Ectodermal cell (in vitro differentiated cells): ENCODE results near the gene RCSD1.

Source experiments
- H3K27ac ChIP-seq: 2 replicates; pipeline ENCODE4 v1.7.0; 2013; ENCODE audit warnings: mild to moderate bottlenecking, low read depth, low read length; ENCODE audit not compliant: insufficient read depth, poor library complexity, severe bottlenecking
- H3K27me3 ChIP-seq: 2 replicates; pipeline ENCODE4 v1.7.0; 2013; ENCODE audit warnings: mild to moderate bottlenecking, low read length; ENCODE audit not compliant: insufficient read depth, control insufficient read depth, poor library complexity, severe bottlenecking
- H3K36me3 ChIP-seq: one replicate; pipeline ENCODE4 v1.7.0; 2013; ENCODE audit warnings: low read length; ENCODE audit not compliant: control insufficient read depth, insufficient read depth
- H3K4me1 ChIP-seq: one replicate; pipeline ENCODE4 v1.7.0; 2013; ENCODE audit warnings: low read length; ENCODE audit not compliant: control insufficient read depth, insufficient read depth
- H3K4me3 ChIP-seq: 2 replicates; pipeline ENCODE4 v1.7.0; 2013; ENCODE audit warnings: low read depth, low read length, control low read depth; ENCODE audit not compliant: insufficient read depth
- H3K9me3 ChIP-seq: 2 replicates; pipeline ENCODE4 v1.7.0; 2013; ENCODE audit warnings: mild to moderate bottlenecking, low read length, moderate library complexity; ENCODE audit not compliant: control insufficient read depth
- WGBS, 2 experiments: methylation state at CpG; one replicate each; pipeline ENCODE4 v1.1.7; 2013; ENCODE audit warnings: missing lambda C conversion rate in 2 of 2; 5-methylcytosine and 5-hydroxymethylcytosine counted together

RCSD1 gene

DNA sequence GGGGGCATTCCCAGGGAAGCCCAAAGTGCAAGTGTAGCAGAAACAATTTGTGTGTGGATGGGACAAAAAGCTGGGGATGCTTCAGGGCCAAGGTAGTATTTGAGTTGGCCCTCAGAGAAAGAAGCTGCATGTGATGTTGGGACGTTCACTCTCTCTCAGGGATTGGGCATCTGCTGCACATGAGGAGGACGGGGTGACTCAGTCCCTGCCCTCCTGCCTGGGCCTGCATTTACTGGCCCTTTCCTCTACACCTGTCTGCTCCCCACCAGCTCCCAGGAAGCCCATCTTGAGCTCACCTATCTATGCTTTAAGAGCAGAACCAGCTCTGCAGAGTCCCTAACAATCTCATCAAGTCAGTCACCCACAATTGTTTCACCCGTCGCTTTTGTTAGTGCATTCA is 68.3 kb downstream of the RCSD1 start:
- H3K27me3 ChIP-seq = no peaks in the 10 kb centered on the region
- H3K36me3 ChIP-seq = no peaks in the 10 kb centered on the region
- no peak overlapping the region for H3K27ac ChIP-seq
- no peaks in the 10 kb centered on the region for H3K9me3 ChIP-seq
- WGBS, 2 experiments = 81 to 83% methylated on average over 4 of the region's 4 CpGs
- H3K4me1 ChIP-seq = no peaks in the 10 kb centered on the region
- no peak overlapping the region for H3K4me3 ChIP-seq

DNA sequence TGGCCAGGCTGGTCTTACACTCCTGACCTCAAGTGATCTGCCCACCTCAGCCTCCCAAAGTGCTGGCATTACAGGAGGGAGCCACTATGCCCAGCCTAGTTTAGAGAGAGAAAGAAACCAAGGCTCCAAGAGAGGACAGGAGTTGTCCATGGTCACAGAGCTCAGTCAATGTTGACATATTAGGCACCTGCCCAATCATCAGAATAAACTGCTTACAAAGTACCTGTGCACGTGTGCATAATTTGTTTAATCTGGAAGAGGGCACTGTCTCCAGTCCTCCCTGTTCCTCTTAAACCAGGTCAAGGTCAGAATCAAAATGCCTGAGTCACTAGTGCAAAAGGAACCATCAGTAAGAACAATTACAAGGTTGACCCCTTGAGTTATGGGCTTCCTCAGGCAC is 71.5 kb downstream of the RCSD1 start:
- Histone ChIP-seq H3K9me3 (no peaks in the 10 kb centered on the region), H3K27me3 (no peaks in the 10 kb centered on the region), H3K36me3 (no peaks in the 10 kb centered on the region), H3K4me3 (no peak overlapping the region), H3K27ac (no peak overlapping the region), H3K4me1 (peaks cover 13% of the 10 kb centered on the region)
- 91 to 96% methylated on average over 1 of the region's 1 CpG for WGBS, 2 experiments

DNA sequence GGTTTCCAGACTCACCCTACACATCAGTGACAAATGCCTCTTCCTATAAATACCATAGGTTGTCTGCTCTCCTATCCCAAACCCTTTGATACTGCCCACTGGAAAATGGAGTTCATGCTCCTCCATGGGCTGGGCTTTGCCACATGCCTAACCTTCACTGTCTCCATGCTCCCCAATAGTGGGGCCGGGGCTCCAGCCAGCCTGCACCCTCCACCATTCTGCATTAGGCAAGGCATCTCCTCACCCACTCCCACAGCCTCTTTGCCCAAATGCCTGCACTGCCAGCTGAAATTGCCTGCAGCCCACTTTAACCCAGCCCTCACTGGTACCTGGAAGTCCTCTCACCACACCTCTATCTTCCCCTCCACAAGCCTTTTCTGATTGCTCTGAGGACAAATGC is 73.5 kb downstream of the RCSD1 start:
- Histone ChIP-seq H3K27me3 (no peaks in the 10 kb centered on the region), H3K36me3 (no peaks in the 10 kb centered on the region), H3K4me1 (peaks cover 19% of the 10 kb centered on the region), H3K4me3 (no peak overlapping the region), H3K9me3 (no peaks in the 10 kb centered on the region), H3K27ac (no peak overlapping the region)
- WGBS, 2 experiments = 86 to 95% methylated on average over 1 of the region's 1 CpG

DNA sequence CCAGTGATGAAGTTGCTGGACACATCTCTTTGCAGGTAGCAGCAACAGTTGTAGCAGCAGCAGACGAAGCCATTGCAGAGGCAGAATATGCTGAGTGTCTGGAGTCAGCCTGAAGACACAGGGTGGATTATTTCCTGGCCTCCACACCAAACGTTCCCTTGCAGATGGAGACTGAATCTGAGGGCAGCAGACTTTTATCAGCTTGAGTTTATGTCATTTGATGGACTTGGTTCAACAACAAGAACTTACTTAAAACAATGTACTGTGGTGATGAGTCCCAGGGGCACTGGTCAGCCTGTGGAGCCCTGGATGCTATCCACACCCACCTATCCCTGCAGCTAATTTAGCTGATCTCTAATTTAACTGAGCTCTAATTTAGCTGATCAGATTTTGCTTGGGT is 74.7 kb downstream of the RCSD1 start:
- Histone ChIP-seq H3K36me3 (no peaks in the 10 kb centered on the region), H3K4me3 (no peak overlapping the region), H3K4me1 (peaks cover 19% of the 10 kb centered on the region), H3K9me3 (no peaks in the 10 kb centered on the region), H3K27ac (no peak overlapping the region), H3K27me3 (no peaks in the 10 kb centered on the region)
- WGBS, 2 experiments = 76 to 78% methylated on average over 2 of the region's 2 CpGs

DNA sequence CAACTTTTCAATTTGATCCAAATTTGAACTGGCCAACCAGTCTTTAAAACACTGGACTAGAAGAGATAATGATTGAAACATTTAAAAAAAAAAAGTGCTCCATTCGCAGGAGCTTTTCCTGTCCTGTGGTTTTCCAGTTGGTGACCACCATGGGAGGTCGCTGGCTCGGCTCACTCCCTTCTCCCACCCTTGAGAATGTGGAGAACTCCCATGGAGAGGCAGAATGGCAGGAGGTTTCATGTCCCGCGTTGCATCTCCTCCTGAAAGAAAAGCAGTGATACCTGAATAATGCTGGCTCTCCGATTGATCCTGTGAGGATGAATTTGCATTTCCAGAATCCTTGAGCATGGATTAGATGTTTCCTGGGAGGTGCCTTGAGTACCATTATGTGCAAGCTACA is 75.2 kb downstream of the RCSD1 start:
- no peak overlapping the region for H3K4me3 ChIP-seq
- H3K4me1 ChIP-seq = peaks cover 19% of the 10 kb centered on the region
- no peaks in the 10 kb centered on the region for H3K9me3 ChIP-seq
- WGBS, 2 experiments = 3% methylated on average over 6 of the region's 6 CpGs
- H3K36me3 ChIP-seq = no peaks in the 10 kb centered on the region
- H3K27me3 ChIP-seq = no peaks in the 10 kb centered on the region
- no peak overlapping the region for H3K27ac ChIP-seq

DNA sequence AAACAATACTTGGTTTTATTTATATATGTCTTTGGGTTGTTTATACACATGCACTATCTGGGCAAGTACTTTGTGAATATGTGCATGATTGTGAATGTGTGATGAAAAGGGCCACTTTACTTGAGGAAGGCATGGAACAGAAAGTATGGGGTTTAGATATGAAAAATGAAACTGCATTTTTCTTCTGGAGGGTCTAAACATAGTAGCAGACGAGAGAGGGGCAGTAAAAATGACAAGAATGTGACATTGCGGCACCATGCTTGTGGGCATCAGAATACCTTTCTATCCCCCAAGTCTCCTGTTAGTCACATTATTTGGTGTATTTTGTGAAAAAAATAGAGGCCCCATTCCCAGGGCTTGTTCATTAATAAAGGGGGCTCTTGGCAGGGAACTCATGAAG is 76.3 kb downstream of the RCSD1 start:
- Histone ChIP-seq H3K27me3 (peaks cover 6% of the 10 kb centered on the region), H3K36me3 (no peaks in the 10 kb centered on the region), H3K4me1 (peaks cover 19% of the 10 kb centered on the region), H3K4me3 (no peak overlapping the region), H3K27ac (no peak overlapping the region), H3K9me3 (no peaks in the 10 kb centered on the region)
- 88 to 91% methylated on average over 2 of the region's 2 CpGs for WGBS, 2 experiments

- Histone ChIP-seq H3K27me3 (peaks cover 11% of the 10 kb centered on the region), H3K4me3 (no peak overlapping the region), H3K36me3 (no peaks in the 10 kb centered on the region), H3K27ac (no peak overlapping the region), H3K9me3 (no peaks in the 10 kb centered on the region), H3K4me1 (peaks cover 19% of the 10 kb centered on the region)
- 64% methylated on average over 9 to 10 of the region's 10 CpGs for WGBS, 2 experiments
Observed at GRCh38 chr1:167706931-167707877, 77.2 kb downstream of the RCSD1 start.

GRCh38 chr1:167707942-167708341 is 77.9 kb downstream of the RCSD1 start:
- no peak overlapping the region for H3K4me3 ChIP-seq
- no peaks in the 10 kb centered on the region for H3K36me3 ChIP-seq
- H3K4me1 ChIP-seq = peaks cover 19% of the 10 kb centered on the region
- 82 to 90% methylated on average over 4 of the region's 4 CpGs for WGBS, 2 experiments
- H3K27ac ChIP-seq = no peak overlapping the region
- H3K9me3 ChIP-seq = no peaks in the 10 kb centered on the region
- H3K27me3 ChIP-seq = peaks cover 18% of the 10 kb centered on the region

DNA sequence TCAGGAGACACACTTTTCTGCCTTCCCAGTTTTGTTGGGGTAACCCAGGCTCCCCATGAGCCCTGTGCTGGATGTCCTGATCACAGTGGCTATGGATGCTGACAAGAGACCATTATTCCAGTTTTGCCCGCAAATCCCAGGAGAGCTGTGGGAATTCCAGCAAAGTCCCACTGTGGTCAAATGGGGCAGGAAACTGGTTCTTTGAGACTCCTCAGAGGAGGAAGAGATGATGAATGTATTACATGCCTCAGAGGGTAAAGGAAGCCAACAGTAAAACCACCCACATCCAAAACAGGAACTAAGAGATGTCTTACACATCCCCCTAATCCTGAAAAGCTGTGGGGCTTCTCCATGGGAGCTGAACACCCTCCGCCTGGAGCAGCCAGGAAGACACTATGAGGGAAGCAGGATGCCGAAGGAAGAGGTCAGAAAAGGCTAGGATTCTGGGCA is 78.9 kb downstream of the RCSD1 start:
- Histone ChIP-seq H3K4me1 (peaks cover 19% of the 10 kb centered on the region), H3K27ac (no peak overlapping the region), H3K4me3 (no peak overlapping the region), H3K9me3 (no peaks in the 10 kb centered on the region), H3K36me3 (no peaks in the 10 kb centered on the region), H3K27me3 (peaks cover 29% of the 10 kb centered on the region)
- WGBS, 2 experiments = 88 to 90% methylated on average over 3 of the region's 3 CpGs

- H3K4me3 ChIP-seq = no peak overlapping the region
- H3K27ac ChIP-seq = no peak overlapping the region
- H3K36me3 ChIP-seq = no peaks in the 10 kb centered on the region
- peaks cover 33% of the 10 kb centered on the region for H3K27me3 ChIP-seq
- H3K9me3 ChIP-seq = no peaks in the 10 kb centered on the region
- WGBS, 2 experiments = 100% methylated on average over 1 of the region's 1 CpG; no CpG with 5 or more reads in 1 of the 2 experiments
- H3K4me1 ChIP-seq = peaks cover 11% of the 10 kb centered on the region
Observed at GRCh38 chr1:167710836-167711235, 80.8 kb downstream of the RCSD1 start.
